GM10266 (cell line): ENCODE data around the gene FAM241A.

Experiments used
- DNase-seq: peaks from one replicate; pipeline ENCODE4 v3.0.0; 2012; ENCODE audit errors: extremely low spot score
- TF ChIP-seq, protein P1 (sequence below): IDR thresholded peaks from 2 replicates; pipeline ENCODE4 v1.5.1; 2012; ENCODE audit warnings: mild to moderate bottlenecking, low read depth; ENCODE audit not compliant: control insufficient read depth, insufficient read depth; ENCODE audit errors: missing control alignments

Gene FAM241A

DNA sequence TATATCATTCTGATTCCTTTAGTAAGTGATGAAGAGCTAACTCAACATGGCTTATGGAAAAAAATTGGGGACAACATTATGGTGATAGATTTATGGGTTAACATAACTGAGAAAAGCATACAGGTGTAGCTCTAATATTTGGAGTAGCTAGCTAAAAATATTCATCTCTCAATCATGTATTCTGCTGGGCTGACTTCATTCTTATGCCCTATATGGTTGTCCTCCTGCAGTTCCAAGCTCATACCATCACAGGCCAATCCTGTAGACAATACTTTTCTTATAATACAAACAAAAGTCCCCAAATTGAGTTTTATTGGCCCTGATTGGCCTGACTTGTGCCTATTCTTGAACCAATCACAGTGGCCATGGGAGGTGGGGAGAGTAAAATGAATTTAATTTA is 6.7 kb upstream of the FAM241A start:
- DNase-seq: no peak
- TF ChIP-seq, protein P1, sequence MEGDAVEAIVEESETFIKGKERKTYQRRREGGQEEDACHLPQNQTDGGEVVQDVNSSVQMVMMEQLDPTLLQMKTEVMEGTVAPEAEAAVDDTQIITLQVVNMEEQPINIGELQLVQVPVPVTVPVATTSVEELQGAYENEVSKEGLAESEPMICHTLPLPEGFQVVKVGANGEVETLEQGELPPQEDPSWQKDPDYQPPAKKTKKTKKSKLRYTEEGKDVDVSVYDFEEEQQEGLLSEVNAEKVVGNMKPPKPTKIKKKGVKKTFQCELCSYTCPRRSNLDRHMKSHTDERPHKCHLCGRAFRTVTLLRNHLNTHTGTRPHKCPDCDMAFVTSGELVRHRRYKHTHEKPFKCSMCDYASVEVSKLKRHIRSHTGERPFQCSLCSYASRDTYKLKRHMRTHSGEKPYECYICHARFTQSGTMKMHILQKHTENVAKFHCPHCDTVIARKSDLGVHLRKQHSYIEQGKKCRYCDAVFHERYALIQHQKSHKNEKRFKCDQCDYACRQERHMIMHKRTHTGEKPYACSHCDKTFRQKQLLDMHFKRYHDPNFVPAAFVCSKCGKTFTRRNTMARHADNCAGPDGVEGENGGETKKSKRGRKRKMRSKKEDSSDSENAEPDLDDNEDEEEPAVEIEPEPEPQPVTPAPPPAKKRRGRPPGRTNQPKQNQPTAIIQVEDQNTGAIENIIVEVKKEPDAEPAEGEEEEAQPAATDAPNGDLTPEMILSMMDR: no peak

DNA sequence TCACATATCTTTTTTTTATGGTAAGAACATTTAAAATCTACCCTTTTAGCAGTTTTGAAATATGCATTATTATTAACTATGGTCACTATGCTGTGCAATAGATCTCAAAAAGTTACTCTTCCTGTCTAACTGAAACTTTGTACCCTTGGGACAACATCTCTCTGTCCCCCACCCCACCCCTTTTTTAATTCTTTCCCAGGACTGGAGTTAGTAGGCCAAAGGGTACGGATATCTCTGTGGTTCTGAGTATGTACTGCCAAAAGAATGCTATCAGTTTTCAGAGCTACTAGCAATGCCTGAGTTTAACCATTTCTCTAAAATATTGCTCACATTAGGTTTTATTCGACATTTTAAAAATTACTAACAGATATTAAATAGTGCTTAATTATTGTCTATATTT is 4.7 kb upstream of the FAM241A start:
- TF ChIP-seq, protein P1: no peak
- no peak for DNase-seq

GRCh38 chr4:112141366-112142138 is 3.7 kb upstream of the FAM241A start:
- TF ChIP-seq, protein P1: no peak
- no peak for DNase-seq

DNA sequence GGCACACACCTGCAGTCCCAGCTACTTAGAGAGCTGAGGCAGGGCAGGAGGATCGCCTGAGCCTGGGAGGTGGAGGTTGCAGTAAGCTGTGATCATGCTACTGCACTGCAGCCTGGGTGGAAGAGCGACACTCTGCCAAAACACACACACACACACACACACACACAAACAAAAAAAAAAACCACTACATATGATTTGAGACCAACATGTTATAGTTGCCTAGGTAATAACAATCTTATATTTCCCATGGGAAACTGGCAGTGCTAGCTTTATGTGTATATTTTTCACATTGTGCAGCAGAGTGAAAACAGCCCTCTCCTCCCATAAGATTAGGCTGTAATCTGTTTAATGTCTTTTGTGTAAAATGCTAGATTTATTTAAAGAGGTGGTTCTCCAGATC is 3.1 kb upstream of the FAM241A start:
- TF ChIP-seq, protein P1: no peak
- DNase-seq: no peak

DNA sequence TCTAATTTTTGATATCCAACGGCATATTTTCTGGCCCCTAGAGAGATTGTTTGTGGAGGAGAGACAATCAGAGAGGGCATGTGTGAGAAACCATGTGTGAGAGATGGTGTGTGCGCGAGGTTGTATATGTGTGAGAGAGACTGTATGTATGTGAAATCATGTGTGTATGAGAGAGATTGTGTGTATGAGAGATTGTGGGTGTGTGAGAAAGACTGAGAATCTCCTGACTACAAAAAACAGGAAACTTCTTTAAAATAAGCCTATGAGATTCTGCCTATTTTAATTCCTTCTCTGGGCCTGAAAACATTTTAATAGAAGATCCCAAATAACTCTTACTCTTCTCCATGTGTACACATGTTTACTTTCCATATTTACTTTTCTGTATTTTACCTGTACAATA is 1.5 kb upstream of the FAM241A start:
- TF ChIP-seq, protein P1: no peak

GRCh38 chr4:112144546-112145325 is 518 bp upstream of the FAM241A start:
- DNase-seq: peak; percentile 13
- TF ChIP-seq, protein P1: no peak

More for the DNA sequence above, 1.5 kb upstream of the FAM241A start:
- DNase-seq: no peak
